GM19328 (cell line): ENCODE data around the gene ADAMTS10.
"Not testable (repeated sequence)": the region's sequence is repeated elsewhere in the genome, so short reads cannot be mapped to it uniquely, and the experiment has no call there.

Experiments
- ATAC-seq: cut with Tn5 transposase; IDR thresholded peaks from one replicate; pipeline ENCODE4 v1.9.1; 2021; ENCODE audit warnings: mild to moderate bottlenecking, moderate library complexity; ENCODE audit not compliant: unreplicated experiment

Gene ADAMTS10

DNA sequence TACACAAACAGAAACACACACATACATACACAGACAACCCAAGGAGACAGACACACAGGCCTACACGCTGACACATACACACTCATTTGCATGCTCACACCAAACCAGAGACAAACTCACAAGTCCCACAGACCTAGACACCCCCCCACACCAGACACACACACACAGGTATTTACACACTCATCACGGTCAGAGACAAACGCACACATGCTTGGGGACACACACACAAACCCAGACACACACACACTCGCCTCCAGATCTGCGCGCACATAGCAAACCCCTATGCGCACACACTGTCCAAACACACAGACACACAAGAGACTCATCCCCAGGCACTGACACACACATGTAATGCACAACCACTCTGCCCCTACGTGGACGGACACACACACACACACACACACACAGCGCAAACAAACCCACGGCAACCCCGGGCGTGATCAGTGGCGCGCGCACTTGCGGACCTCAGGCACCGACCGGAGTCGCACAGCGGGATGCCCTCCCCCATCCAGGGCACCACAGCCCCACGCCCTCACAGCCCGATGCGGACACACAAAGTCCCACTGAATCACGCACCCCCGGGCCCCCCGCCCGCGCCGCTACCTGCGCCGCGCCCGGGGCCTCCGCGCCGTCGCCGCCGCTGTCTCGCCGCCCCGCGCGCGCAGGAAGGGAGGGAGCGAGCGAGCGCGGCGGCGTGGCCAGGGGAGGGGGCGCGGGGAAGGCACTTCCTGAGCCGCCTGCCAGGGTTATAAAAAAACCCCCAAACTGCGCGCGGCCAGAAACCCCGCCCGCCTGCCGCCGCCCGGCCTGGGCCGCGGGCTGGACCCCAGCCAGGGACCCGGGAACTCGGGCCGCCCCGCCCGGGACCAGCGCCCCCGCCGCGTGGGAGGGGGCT is at the start of gene ADAMTS10:
Gene ADAMTS10, minus strand, starts transcription at position 675 of the 895 bp plus-strand sequence. CDS start 5,005 bp downstream, outside the sequence.
- no peak for ATAC-seq

DNA sequence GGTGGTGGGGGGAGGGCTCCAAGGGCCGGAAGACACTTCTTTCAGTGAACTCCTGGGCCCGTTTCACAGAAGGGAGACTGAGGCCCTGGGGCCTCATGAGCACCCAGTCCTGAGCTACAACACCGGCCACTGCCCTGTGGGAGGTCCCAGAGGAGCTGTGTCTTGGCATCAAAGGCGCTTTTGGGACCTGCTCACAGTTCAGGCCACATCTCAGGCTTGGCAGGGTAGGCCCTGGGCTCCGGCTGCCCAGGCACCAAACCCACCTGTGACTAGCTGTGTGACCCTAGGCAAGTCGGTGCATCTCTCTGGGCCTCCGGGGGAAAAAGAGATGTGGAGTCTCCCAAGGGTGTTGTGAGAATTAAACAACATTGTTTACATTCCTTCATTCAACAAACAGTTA is 49.4 kb upstream of the ADAMTS10 start:
- ATAC-seq, result no peak

DNA sequence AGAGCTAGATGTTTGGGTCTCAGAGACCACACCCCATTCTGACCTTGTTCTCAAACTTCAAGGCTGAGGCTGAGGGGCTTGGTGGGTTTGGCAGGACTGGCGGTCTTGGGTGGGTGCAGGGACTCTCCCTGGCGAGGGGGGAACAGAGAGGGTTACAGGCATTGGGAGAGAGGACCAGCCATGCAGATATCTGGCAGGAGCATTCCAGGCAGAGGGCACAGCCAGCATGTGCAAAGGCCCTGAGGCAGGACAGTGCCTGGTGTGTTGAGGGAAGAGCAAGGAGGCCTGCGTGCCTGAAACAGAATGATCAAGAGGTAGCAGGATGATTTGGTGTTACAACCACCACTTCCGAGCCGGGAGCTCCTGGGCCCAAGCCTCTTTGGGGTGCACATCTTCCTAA is 47.4 kb upstream of the ADAMTS10 start:
- no peak for ATAC-seq

DNA sequence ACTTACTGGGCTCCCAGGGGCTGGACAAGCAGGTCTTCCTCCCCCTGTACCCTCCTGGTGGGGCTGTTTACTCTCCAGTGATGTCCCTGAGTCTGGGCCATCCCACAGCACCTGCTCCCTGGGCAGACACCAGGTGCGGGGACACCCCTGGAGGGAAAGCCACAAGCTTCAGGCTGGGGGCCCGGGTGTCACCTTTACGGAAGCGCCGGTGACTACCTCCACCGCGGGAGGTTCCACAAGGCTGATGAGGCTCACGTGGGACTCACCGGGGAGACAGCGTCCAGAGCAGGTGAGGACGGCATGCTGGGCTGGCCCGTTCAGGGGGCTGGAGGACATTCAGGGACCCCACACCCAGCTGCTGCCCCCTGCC is 44.8 kb upstream of the ADAMTS10 start:
- ATAC-seq, result no peak

- no peak for ATAC-seq
Observed at GRCh38 chr19:8654591-8655339, 44.2 kb upstream of the ADAMTS10 start.

DNA sequence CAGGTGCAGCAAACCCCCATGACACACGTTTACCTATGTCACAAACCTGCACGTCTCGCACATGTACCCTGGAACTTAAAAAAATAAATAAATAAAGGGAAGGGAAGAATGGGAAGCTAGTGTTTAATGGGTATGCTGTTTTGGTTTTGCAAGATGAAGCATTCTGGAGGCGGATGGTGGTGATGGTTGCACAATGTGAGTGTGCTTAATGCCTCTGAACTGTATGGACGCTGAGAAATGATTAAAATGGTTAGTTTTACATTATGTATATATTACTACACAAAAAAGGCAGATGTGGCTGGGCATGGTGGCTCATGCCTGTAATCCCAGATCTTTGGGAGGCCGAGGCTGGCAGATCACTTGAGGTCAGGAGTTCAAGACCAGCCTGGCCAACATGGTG is 37.7 kb upstream of the ADAMTS10 start:
- no peak for ATAC-seq

DNA sequence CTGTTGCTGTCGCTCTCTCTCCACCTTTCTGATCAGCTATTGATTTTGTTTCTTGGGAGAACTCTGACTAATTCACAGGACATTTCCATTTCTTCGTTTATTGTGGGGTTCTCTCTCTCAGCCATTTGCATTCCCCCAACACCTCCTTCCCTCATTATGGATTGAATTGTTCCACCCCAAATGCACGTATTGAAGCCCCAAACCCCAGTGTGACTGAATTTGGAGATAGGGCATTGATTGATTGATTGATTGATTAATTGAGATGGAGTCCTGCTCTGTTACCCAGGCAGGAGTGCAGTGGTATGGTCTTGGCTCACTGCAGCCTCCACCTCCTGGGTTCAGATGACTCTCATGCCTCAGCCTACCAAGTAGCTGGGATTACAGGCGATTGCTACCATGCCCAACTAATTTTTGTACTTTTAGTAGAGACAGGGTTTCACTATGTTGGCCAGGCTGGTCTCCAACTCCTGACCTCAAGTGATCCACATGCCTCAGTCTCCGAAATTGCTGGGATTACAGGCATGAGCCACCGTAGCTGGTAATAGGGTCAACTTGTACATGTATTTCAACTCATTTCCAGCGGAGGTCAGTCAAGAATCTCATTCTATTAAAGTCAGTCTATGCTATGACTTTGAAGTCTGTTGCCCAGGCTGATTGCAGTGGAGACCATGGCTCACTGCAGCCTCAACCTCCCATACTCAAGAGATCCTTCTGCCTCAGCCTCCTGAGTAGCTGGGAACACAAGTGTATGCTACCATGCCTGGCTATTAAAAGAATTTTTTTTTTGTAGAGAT is 33.5 kb upstream of the ADAMTS10 start:
- no peak for ATAC-seq

GRCh38 chr19:8642561-8642960 is 32.0 kb upstream of the ADAMTS10 start:
- ATAC-seq, result no peak

GRCh38 chr19:8641908-8642547 is 31.5 kb upstream of the ADAMTS10 start:
- no peak for ATAC-seq

- ATAC-seq, result no peak
Observed at GRCh38 chr19:8641221-8641907, 30.8 kb upstream of the ADAMTS10 start.

DNA sequence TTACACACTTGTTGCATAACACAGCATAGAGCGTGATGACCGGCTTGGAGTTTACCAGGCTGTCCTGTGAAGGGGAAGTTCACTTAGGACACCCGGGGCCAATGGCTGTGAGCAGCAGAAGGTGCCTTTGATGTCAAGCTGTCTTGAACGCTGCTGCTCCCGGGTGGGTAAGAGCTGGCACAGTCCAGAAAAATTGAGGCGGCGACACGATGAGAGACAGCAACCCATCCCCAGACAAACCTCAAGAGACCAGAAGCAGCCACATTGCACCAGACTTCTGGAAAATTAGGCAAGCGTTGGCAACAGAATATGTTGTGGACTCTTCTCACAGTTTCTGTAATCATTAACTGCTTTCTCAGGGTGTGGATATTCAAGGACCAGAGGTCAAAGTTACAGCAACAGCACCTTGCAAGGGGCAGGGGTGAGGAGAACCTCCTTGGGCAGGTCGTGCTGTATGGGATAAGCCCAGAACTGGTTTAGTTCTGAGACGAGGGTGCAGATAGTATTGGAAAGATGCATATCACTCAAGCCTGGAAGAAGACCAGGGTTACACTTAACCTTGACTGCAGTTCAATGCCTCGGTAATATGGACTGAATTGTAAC is 30.0 kb upstream of the ADAMTS10 start:
- no peak for ATAC-seq

GRCh38 chr19:8639821-8640401 is 29.4 kb upstream of the ADAMTS10 start:
- no peak for ATAC-seq

DNA sequence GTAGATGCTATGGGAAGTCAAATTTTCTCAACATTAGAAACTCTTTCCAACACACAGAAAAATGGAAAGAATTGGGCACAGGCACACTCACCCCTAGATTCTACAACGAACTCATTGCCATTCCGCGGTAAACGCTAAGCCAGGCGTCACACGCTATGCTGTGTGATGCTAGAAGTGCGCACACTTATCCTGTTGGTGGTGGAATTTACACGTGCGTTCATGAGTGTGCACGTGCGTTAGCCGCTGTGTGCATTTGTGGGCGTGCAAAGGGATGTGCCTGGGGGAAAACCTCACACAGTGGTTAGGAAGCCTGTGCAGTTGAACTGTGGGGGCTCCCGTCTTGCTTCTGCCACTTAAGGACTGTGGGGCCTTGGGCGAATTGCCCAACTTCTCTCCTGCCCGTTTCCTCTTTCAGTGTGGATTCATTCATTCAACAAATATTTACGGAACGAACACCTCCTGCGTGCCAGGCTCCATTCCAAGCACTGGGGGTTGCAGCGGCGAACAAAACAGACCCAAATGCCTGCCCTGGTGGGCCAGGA is 27.6 kb upstream of the ADAMTS10 start:
- no peak for ATAC-seq

GRCh38 chr19:8637070-8637469 is 26.6 kb upstream of the ADAMTS10 start:
- ATAC-seq, result not testable (repeated sequence)

GRCh38 chr19:8635422-8635821 is 24.9 kb upstream of the ADAMTS10 start:
- no peak for ATAC-seq

- no peak for ATAC-seq
Observed at GRCh38 chr19:8631425-8631819, 20.9 kb upstream of the ADAMTS10 start.

- ATAC-seq, result no peak
Observed at GRCh38 chr19:8630796-8631424, 20.4 kb upstream of the ADAMTS10 start.

DNA sequence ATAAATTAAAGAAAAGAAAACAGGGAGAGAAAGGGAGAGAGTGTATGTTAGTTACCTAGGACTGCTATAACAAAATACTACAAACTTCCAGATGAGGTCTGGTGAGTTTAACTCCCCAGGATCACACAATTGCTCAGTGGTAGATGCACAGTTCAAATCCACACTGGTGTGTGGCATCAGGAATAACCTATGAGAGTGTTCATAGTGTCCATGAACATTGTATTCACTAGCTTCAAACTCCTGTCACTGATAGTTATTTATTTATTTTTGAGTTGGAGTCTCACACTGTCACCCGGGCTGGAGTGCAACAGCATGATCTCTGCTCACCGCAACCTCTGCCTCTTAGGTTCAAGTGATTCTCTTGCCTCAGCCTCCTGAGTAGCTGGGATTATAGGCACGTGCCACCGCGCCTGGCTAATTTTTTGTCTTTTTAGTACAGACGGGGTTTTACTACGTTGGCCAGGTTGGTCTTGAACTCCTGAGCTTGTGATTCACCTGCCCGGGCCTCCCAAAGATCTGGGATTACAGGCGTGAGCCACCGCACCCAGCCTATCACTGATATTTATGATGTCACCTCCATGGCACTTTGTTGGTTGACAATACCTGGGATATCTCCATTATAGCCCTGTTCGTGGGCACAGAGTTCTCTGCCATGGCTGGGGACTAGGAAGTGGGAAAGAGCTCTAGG is 19.6 kb upstream of the ADAMTS10 start, which contains the start of gene NFILZ:
Gene NFILZ, plus strand, starts transcription at position 638 of the 688 bp plus-strand sequence. CDS start 46,133 bp downstream, outside the sequence.
- no peak for ATAC-seq
